HepG2 (cell line): ENCODE measurements around the gene CPAMD8. TPM values are rescaled to one million over a fixed set of nuclear protein-coding genes. Genes with fewer than 3 reads are reported as not detected.

ENCODE experiments used
- ATAC-seq: fragments of 200-7000 bp; cut with Tn5 transposase; 3 replicates; pipeline ENCODE4 v1.9.1; 2020; ENCODE audit warnings: mild to moderate bottlenecking, moderate library complexity
- BruUV-seq: library from RNA; stranded (reverse); fragments of 400-500 nt; replicated peaks from 2 replicates; lab custom pipeline; 2021; lab: Mats Ljungman, UMichigan
- CTCF ChIA-PET: fragments of 300-600 bp; formaldehyde crosslinking; extraction: SDS; loops from one replicate; lab custom pipeline; 2021; ENCODE audit warnings: low total read pairs, inconsistent platforms, low intra/inter-chr PET ratio; lab: Yijun Ruan, JAX
- POLR2A ChIA-PET: fragments of 350-600 bp; sonication (Branson Sonifier 250); formaldehyde crosslinking; loops from one replicate; lab custom pipeline; 2020; ENCODE audit warnings: antibody characterized with exemption, inconsistent platforms; lab: Yijun Ruan, JAX
- DNase-seq: peaks from one replicate; pipeline ENCODE4 v3.0.0-alpha.2; 2015; ENCODE audit warnings: low spot score
- FAIRE-seq: peaks from 3 replicates; lab custom pipeline; 2011; peaks lifted over from hg19 to GRCh38; lab: Jason Lieb, UNC
- H2AFZ ChIP-seq: one replicate; pipeline ENCODE4 v1.6.1; 2011; ENCODE audit warnings: low read length, inconsistent platforms
- H3K27ac ChIP-seq: fragments of 300-600 bp; 3 replicates; pipeline ENCODE4 v1.8.0; 2011; ENCODE audit warnings: mixed run types, mild to moderate bottlenecking, mixed read lengths, low read length, inconsistent platforms; ENCODE audit not compliant: insufficient read depth; ENCODE audit errors: extremely low read length
- H3K27me3 ChIP-seq, 2 experiments: fragments of 200-600 bp in 1 of 2; 2 replicates in 1 of 2; 3 replicates in 1 of 2; pipeline versions ENCODE4 v1.6.0 to v1.8.0; 2011; ENCODE audit warnings: low read length in 2 of 2, mild to moderate bottlenecking in 2 of 2, moderate library complexity in 2 of 2, inconsistent platforms in 1 of 2; ENCODE audit not compliant: insufficient read depth in 2 of 2, control insufficient read depth in 1 of 2
- H3K36me3 ChIP-seq, 2 experiments: fragments of 200-600 bp in 1 of 2; replicated peaks in 1 of 2; 2 replicates in 1 of 2; 3 replicates in 1 of 2; pipeline versions ENCODE4 v1.5.1 to v1.8.0; 2011; ENCODE audit warnings: low read length in 2 of 2, inconsistent platforms in 1 of 2; ENCODE audit not compliant: insufficient read depth in 2 of 2, control insufficient read depth in 1 of 2
- H3K4me1 ChIP-seq: 2 replicates; pipeline ENCODE4 v1.5.1; 2012; ENCODE audit warnings: low read length, inconsistent platforms; ENCODE audit not compliant: insufficient read depth
- H3K4me2 ChIP-seq: 2 replicates; pipeline ENCODE4 v1.6.0; 2011; ENCODE audit warnings: low read depth, low read length, inconsistent platforms
- H3K4me3 ChIP-seq, 3 experiments: fragments of 200-600 bp in 1 of 3; sonication (generic), shearing (Covaris generic) in 1 of 3; replicated peaks in 1 of 3; 2 replicates each; pipeline ENCODE4 v1.5.1; 2011 to 2016; ENCODE audit warnings: low read length in 3 of 3, inconsistent platforms in 2 of 3, low read depth in 2 of 3, mild to moderate bottlenecking in 2 of 3, control low read depth in 1 of 3, mixed read lengths in 1 of 3; ENCODE audit not compliant: insufficient read depth in 1 of 3
- H3K79me2 ChIP-seq: one replicate; pipeline ENCODE4 v1.6.1; 2011; ENCODE audit warnings: low read length, inconsistent platforms; ENCODE audit not compliant: insufficient read depth
- H3K9ac ChIP-seq: 2 replicates; pipeline ENCODE4 v1.6.0; 2011; ENCODE audit warnings: mild to moderate bottlenecking, low read depth, low read length, inconsistent platforms; ENCODE audit not compliant: insufficient read depth
- H3K9me3 ChIP-seq: 2 replicates; pipeline ENCODE4 v1.5.1; 2012; ENCODE audit warnings: mild to moderate bottlenecking, low read length
- H4K20me1 ChIP-seq: 2 replicates; pipeline ENCODE4 v1.6.0; 2011; ENCODE audit warnings: inconsistent platforms, mild to moderate bottlenecking, low read length, moderate library complexity; ENCODE audit not compliant: insufficient read depth
- U2AF1 ChIP-seq: fragments of 200-400 bp; formaldehyde crosslinking; optimal IDR thresholded peaks from 2 replicates; pipeline ENCODE3; 2017; ENCODE audit warnings: mild to moderate bottlenecking, low read depth, low read length
- WGBS: methylation state at CpG from one replicate; pipeline ENCODE4 v1.1.6; 2017; ENCODE audit warnings: low lambda C conversion rate; 5-methylcytosine and 5-hydroxymethylcytosine counted together
- in situ Hi-C: cut with HindIII; loops from 2 replicates; pipeline ENCODE4 v1.10.0; 2017; ENCODE audit warnings: low pct_unique_long_range_greater_than_20kb; ENCODE audit not compliant: extremely low pct_ligation_motif_present
- intact Hi-C: fragments of 100-400 bp; cut with micrococcal nuclease; formaldehyde crosslinking; loops from one replicate; pipeline ENCODE4 v1.10.0; 2022; ENCODE audit not compliant: unreplicated experiment
- polyA plus RNA-seq, 8 experiments: library from polyadenylated mRNA; depleted of rRNA in 3 of 8; stranded (reverse) in 7 of 8; unstranded in 1 of 8; fragments of >200 nt; fragmentation: Illumina TruSeq in 4 of 8; extraction: Trizol in 4 of 8; gene quantifications; 2 replicates each; pipeline versions ENCODE4 v1.2.1 to v1.2.3, GENCODE V29; 2011 to 2016; ENCODE audit warnings: low read depth in 4 of 8, missing spikeins in 1 of 8, mixed read lengths in 1 of 8; ENCODE audit not compliant: insufficient read depth in 1 of 8
- total RNA-seq, 5 experiments: library from RNA; depleted of rRNA; stranded (reverse); fragments of >200 nt; fragmentation: Illumina TruSeq; extraction: Trizol; gene quantifications; 2 replicates each; pipeline ENCODE4 v1.2.3, GENCODE V29; 2016; ENCODE audit warnings: low read depth in 1 of 5
- TF ChIP-seq, protein P1 (sequence below), 2 experiments: fragments of 450-650 bp in 1 of 2; sonication (generic) in 1 of 2; formaldehyde crosslinking in 1 of 2; IDR thresholded peaks; 2 replicates each; pipeline versions ENCODE4 v1.6.1 to v1.8.0; 2016 to 2022; ENCODE audit warnings: antibody characterized with exemption in 1 of 2, mild to moderate bottlenecking in 1 of 2, missing genetic modification reagents in 1 of 2

Gene CPAMD8
- total and polyA plus RNA-seq, 2 of the 13 experiments (the other 11 are each of a cell fraction or from before 2014, with no cell fraction given): 0.29 to 0.34 TPM

DNA sequence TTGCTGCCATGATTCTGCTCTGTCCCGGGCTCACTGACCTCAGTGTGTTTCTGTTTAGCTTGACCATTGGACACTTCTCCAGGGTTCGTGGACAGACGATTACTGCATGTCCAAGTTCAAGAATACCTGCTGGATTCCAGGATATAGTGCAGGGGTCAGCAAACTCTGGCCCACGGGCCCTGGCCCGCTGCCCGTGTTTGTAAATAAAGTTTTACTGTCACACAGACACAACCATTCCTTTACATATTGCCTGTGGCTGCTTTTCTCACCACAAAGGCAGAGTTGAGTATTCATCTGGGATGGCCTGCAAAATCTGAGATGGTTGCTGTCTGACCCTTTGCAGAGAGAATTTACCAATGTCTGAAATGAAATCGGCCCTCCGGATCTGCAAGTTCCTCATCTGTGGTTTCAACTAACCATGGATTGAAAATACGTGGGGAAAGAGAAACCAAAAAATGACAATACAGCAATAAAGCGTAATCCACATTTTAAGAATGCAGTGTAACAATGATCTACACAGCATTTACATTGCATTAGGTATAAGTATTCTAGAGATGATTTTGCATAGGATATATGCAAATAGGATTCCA is 163.7 kb downstream of the CPAMD8 start:
- intact Hi-C loops: no loop called here
- no peak overlapping the region for H3K9ac ChIP-seq
- DNase-seq: no peak
- ATAC-seq: no peak
- WGBS: 91% methylated on average over 10 of the region's 10 CpGs
- no peak overlapping the region for H3K27ac ChIP-seq
- H3K4me1 ChIP-seq: no peaks in the 10 kb centered on the region
- H3K4me2 ChIP-seq: no peak overlapping the region
- FAIRE-seq: no peak
- no peaks in the 10 kb centered on the region for H4K20me1 ChIP-seq
- ChIA-PET CTCF (no interaction called here), POLR2A (no interaction called here)
- BruUV-seq: TSS peak; percentile 52
- peaks cover 21 to 43% of the 10 kb centered on the region in 2 experiments; a peak in 4 of 5 replicates for H3K36me3 ChIP-seq
- no peak overlapping the region for H2AFZ ChIP-seq
- H3K27me3 ChIP-seq: no peaks in the 10 kb centered on the region
- no peaks in the 10 kb centered on the region for H3K79me2 ChIP-seq
- in situ Hi-C loops: no loop called here
- no peaks in the 10 kb centered on the region for H3K9me3 ChIP-seq
- no peak for TF ChIP-seq U2AF1
- TF ChIP-seq, protein P1, sequence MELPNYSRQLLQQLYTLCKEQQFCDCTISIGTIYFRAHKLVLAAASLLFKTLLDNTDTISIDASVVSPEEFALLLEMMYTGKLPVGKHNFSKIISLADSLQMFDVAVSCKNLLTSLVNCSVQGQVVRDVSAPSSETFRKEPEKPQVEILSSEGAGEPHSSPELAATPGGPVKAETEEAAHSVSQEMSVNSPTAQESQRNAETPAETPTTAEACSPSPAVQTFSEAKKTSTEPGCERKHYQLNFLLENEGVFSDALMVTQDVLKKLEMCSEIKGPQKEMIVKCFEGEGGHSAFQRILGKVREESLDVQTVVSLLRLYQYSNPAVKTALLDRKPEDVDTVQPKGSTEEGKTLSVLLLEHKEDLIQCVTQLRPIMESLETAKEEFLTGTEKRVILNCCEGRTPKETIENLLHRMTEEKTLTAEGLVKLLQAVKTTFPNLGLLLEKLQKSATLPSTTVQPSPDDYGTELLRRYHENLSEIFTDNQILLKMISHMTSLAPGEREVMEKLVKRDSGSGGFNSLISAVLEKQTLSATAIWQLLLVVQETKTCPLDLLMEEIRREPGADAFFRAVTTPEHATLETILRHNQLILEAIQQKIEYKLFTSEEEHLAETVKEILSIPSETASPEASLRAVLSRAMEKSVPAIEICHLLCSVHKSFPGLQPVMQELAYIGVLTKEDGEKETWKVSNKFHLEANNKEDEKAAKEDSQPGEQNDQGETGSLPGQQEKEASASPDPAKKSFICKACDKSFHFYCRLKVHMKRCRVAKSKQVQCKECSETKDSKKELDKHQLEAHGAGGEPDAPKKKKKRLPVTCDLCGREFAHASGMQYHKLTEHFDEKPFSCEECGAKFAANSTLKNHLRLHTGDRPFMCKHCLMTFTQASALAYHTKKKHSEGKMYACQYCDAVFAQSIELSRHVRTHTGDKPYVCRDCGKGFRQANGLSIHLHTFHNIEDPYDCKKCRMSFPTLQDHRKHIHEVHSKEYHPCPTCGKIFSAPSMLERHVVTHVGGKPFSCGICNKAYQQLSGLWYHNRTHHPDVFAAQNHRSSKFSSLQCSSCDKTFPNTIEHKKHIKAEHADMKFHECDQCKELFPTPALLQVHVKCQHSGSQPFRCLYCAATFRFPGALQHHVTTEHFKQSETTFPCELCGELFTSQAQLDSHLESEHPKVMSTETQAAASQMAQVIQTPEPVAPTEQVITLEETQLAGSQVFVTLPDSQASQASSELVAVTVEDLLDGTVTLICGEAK (IDR thresholded peaks at IDR 0.05): no peak
- TF ChIP-seq, protein P1 (CRISPR knock-in tag; IDR thresholded peaks at IDR 0.05): peak; percentile 91
- H3K4me3 ChIP-seq: no peak overlapping the region
